Cardiac muscle cell (in vitro differentiated cells and primary cell): ENCODE measurements around the gene SCAF4. TPM values are rescaled to one million over a fixed set of nuclear protein-coding genes. Genes with fewer than 3 reads are reported as not detected.
A peak's percentile ranks its signal among the peaks of the same experiment; 100 is the strongest.
"Not testable (repeated sequence)": the region's sequence is repeated elsewhere in the genome, so short reads cannot be mapped to it uniquely, and the experiment has no call there.

Experiments
- DNase-seq, 2 donors: peaks; one replicate each; pipeline versions ENCODE4 v3.0.0 to v3.0.0-alpha.2; 2010 to 2017; ENCODE audit warnings: low read depth in 1 of 2, low spot score in 1 of 2
- H3K27ac ChIP-seq: fragments of 200-600 bp; sonication (generic); 2 replicates; pipeline ENCODE4 v1.5.1; 2016
- H3K27me3 ChIP-seq: fragments of 200-600 bp; sonication (generic); 2 replicates; pipeline ENCODE4 v1.6.0; 2016; ENCODE audit warnings: control low read depth
- H3K36me3 ChIP-seq: fragments of 200-600 bp; sonication (generic); 2 replicates; pipeline ENCODE4 v1.5.1; 2016; ENCODE audit warnings: control low read depth
- H3K4me1 ChIP-seq: fragments of 200-600 bp; sonication (generic); 2 replicates; pipeline ENCODE4 v1.8.1; 2017; ENCODE audit warnings: low read depth, mild to moderate bottlenecking, mixed run types
- H3K4me3 ChIP-seq: fragments of 200-600 bp; sonication (generic); 2 replicates; pipeline ENCODE4 v1.5.1; 2016; ENCODE audit warnings: mild to moderate bottlenecking
- H3K9me3 ChIP-seq: fragments of 200-600 bp; sonication (generic); 2 replicates; pipeline ENCODE4 v1.5.1; 2017; ENCODE audit warnings: low read depth, mild to moderate bottlenecking, control low read depth
- polyA plus RNA-seq: library from polyadenylated mRNA; unstranded; fragments of >200 nt; fragmentation: Nextera tagmentation; extraction: Ambion mirVana; gene quantifications from 2 replicates; pipeline ENCODE4 v1.2.1, GENCODE V29; 2016
- total RNA-seq: library from RNA; depleted of rRNA; stranded (reverse); fragments of >200 nt; gene quantifications from 2 replicates; pipeline ENCODE4 v1.2.3, GENCODE V29; 2016
- TF ChIP-seq, protein P1 (sequence below): IDR thresholded peaks from 2 replicates; pipeline ENCODE4 v1.5.1; 2012; ENCODE audit warnings: low read depth, mild to moderate bottlenecking, low read length

The SCAF4 gene
- total and polyA plus RNA-seq, 2 experiments from 2014 or later: 16.0 to 28.6 TPM

DNA sequence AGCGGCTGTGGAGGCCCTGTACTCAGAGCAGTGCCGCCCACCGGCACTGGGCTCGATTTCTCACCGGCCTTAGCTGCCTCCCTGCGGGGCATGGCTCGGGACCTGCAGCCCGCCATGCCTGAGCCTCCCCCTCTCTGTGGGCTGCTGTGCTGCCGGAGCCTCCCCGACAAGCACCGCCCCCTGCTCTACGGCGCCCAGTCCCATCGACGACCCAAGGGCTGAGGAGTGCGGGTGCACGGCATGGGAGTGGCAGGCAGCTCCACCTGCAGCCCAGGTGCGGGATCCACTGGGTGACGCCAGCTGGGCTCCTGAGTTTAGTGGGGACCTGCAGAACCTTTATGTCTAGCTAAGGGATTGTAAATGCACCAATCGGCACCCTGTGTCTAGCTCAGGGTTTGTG is 77.6 kb downstream of the SCAF4 start:
- H3K27me3 ChIP-seq: no peaks in the 10 kb centered on the region
- no peak for DNase-seq

DNA sequence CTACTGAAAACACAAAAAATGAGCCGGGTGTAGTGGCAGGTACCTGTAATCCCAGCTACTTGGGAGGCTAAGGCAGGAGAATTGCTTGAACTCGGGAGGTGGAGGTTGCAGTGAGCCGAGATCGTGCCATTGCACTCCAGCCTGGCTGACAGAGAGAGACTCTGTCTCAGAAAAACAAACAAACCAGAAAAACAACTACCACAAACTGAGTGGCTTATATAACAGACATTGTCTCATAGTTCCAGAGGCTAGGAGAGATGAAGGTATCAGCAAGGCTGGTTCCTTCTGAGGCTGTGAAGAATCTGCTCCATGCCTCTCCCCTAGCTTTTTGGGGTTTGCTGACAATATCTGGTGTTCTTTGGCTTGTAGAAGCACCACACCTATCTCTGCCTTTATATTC is 80.4 kb downstream of the SCAF4 start:
- H3K4me3 ChIP-seq, H3K9me3 ChIP-seq, H3K27me3 ChIP-seq, H3K27ac ChIP-seq, DNase-seq, H3K4me1 ChIP-seq, H3K36me3 ChIP-seq: not testable (repeated sequence)

More for the DNA sequence above, 77.6 kb downstream of the SCAF4 start:
- Histone ChIP-seq H3K4me1 (no peaks in the 10 kb centered on the region), H3K4me3 (no peak overlapping the region), H3K9me3 (no peaks in the 10 kb centered on the region), H3K27ac (no peak overlapping the region), H3K36me3 (no peaks in the 10 kb centered on the region)
- TF ChIP-seq, protein P1, sequence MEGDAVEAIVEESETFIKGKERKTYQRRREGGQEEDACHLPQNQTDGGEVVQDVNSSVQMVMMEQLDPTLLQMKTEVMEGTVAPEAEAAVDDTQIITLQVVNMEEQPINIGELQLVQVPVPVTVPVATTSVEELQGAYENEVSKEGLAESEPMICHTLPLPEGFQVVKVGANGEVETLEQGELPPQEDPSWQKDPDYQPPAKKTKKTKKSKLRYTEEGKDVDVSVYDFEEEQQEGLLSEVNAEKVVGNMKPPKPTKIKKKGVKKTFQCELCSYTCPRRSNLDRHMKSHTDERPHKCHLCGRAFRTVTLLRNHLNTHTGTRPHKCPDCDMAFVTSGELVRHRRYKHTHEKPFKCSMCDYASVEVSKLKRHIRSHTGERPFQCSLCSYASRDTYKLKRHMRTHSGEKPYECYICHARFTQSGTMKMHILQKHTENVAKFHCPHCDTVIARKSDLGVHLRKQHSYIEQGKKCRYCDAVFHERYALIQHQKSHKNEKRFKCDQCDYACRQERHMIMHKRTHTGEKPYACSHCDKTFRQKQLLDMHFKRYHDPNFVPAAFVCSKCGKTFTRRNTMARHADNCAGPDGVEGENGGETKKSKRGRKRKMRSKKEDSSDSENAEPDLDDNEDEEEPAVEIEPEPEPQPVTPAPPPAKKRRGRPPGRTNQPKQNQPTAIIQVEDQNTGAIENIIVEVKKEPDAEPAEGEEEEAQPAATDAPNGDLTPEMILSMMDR: no peak

DNA sequence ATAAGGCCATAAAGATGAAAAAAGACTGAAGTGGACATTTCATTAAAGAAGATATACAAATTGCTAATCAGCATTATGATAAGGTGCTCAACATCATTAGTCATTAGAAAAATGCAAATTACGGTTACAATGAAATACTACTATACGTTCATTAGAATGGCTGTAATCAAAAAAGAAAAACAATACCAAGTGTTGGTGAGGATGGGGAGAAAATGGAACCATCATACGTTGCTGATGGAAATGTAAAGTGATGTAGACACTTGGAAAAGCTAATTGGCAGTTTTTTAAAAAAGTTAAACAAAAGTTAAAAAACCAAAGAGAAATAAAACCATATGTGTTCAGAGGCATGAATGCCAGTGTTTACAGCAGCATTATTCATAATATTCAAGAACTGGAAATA is 81.0 kb downstream of the SCAF4 start:
- no peaks in the 10 kb centered on the region for H3K9me3 ChIP-seq
- no peaks in the 10 kb centered on the region for H3K36me3 ChIP-seq
- no peak for DNase-seq
- TF ChIP-seq, protein P1: no peak
- no peak overlapping the region for H3K4me3 ChIP-seq
- no peaks in the 10 kb centered on the region for H3K27me3 ChIP-seq
- no peak overlapping the region for H3K27ac ChIP-seq
- H3K4me1 ChIP-seq: no peaks in the 10 kb centered on the region

DNA sequence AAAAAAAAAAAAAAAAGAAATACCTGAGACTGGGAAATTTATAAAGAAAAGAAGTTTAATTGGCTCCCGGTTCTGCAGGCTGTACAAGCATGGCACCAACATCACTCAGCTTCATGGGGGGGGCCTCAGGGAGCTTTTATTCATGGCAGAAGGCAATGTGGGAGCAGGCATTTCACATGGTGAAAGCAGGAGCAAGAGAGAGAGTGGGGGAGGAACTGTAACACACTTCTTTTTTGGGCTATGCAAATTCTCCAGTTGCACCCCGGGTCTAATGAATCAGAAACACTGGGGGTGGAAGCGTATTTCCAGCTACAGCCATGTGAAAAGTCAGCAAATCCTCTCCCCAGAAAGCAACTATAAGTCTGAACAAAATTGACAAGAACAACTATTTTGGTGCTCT is 84.3 kb downstream of the SCAF4 start:
- no peak overlapping the region for H3K4me3 ChIP-seq
- H3K27ac ChIP-seq: no peak overlapping the region
- H3K4me1 ChIP-seq: no peaks in the 10 kb centered on the region
- H3K36me3 ChIP-seq: no peaks in the 10 kb centered on the region
- no peak for DNase-seq
- no peaks in the 10 kb centered on the region for H3K27me3 ChIP-seq
- TF ChIP-seq, protein P1: no peak
- no peaks in the 10 kb centered on the region for H3K9me3 ChIP-seq

DNA sequence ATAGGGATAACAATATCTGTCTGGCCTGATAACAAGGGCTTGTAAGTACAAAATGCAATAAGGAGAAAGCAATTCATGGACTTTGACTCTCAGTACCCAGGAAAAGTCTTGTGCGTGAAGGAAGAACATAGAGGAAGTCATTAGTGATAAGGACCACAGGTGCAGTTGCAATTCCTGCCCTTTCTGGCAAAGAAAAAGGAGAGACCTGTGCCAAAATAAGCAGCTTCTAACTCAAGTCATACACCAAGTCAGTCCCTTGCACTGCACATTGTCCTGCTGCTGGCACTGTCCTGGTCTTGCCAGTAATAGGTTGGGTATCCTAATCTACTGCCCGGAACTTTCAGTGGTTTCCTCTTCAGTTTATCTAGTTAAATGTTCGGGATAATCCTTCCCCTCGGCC is 87.3 kb downstream of the SCAF4 start:
- H3K36me3 ChIP-seq: no peaks in the 10 kb centered on the region
- TF ChIP-seq, protein P1: no peak
- no peaks in the 10 kb centered on the region for H3K4me1 ChIP-seq
- H3K27ac ChIP-seq: no peak overlapping the region
- peak in 1 of 2 donors; percentile 26 for DNase-seq
- H3K9me3 ChIP-seq: no peaks in the 10 kb centered on the region
- no peak overlapping the region for H3K4me3 ChIP-seq
- no peaks in the 10 kb centered on the region for H3K27me3 ChIP-seq

DNA sequence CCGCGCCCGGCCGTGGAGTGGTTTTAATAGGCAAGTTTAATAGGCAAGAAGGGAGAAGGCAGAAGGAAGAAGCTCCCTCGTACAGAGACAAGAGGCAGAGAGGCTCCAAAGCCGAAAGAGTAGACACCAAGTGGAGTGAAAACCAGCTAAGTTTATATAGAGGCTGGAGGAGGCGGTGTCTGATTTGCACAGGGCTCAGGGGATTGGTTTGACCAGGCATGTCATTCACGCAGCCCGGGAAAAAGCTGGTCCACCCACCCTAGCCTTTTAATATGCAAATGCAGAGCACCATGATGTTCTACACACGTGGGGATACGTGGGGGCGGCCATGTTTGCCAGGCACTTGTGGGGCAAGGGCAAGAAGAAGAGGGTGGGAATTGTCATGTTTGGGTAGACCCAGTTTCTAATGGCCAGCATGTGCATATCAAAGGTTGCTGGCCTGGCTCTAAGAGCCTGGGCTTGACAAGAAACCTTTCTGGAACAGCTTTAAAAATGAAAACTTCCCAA is 90.4 kb downstream of the SCAF4 start:
- H3K27me3 ChIP-seq: no peaks in the 10 kb centered on the region
- TF ChIP-seq, protein P1: no peak
- no peaks in the 10 kb centered on the region for H3K9me3 ChIP-seq
- no peak overlapping the region for H3K4me3 ChIP-seq
- no peak overlapping the region for H3K27ac ChIP-seq
- no peaks in the 10 kb centered on the region for H3K36me3 ChIP-seq
- DNase-seq: no peak
- H3K4me1 ChIP-seq: no peaks in the 10 kb centered on the region
